OCI-LY7 (cell line): Measurements from ENCODE around the gene C1orf198.

ENCODE experiments used
- EZH2phosphoT487 ChIP-seq: fragments of 200-600 bp; sonication (generic); IDR thresholded peaks from 2 replicates; pipeline ENCODE4 v1.6.1; 2018; ENCODE audit warnings: low read depth, borderline replicate concordance, mild to moderate bottlenecking, mixed run types, antibody characterized with exemption, low read length, moderate library complexity, mixed read lengths
- TF ChIP-seq, protein P1 (sequence below): fragments of 200-600 bp; sonication (generic); conservative IDR thresholded peaks from 2 replicates; pipeline ENCODE4 v1.5.1; 2014; ENCODE audit warnings: mild to moderate bottlenecking, antibody characterized with exemption, low read length, moderate library complexity, mixed read lengths

DNA sequence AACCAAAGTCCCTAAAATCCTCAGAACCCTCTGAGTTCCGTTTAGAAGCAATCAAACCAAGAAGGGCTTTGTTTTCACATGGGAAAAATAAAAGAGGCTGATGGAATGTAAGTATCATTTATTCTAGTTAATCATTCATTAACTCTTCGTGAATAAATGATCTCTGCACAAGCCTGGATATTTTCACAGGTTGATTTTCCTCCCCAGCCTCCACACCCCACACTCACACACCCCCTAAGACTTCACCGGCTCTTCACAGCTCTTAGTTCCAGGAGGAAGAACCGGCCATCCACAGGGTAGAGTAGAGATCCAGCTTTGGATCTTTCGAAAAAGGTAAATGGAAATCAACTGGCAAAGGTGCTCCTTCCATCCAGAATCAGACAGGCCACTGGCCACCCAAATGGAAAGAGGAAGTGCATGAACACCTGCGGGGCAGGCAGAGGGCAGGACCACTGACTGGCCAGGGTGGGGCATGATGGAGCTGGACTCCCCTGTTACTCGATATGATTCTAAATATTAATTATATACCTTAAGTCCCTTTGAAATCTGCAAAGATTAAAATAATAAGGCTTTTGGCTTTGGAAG, 10.0 kb downstream of the C1orf198 start:
- TF ChIP-seq, protein P1, sequence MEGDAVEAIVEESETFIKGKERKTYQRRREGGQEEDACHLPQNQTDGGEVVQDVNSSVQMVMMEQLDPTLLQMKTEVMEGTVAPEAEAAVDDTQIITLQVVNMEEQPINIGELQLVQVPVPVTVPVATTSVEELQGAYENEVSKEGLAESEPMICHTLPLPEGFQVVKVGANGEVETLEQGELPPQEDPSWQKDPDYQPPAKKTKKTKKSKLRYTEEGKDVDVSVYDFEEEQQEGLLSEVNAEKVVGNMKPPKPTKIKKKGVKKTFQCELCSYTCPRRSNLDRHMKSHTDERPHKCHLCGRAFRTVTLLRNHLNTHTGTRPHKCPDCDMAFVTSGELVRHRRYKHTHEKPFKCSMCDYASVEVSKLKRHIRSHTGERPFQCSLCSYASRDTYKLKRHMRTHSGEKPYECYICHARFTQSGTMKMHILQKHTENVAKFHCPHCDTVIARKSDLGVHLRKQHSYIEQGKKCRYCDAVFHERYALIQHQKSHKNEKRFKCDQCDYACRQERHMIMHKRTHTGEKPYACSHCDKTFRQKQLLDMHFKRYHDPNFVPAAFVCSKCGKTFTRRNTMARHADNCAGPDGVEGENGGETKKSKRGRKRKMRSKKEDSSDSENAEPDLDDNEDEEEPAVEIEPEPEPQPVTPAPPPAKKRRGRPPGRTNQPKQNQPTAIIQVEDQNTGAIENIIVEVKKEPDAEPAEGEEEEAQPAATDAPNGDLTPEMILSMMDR, result no peak
- no peak for TF ChIP-seq EZH2phosphoT487
